GM18951 (cell line): Measurements from ENCODE around the gene PDE11A.

Source experiments
- POLR2A ChIP-seq: IDR thresholded peaks from 4 replicates; pipeline ENCODE4 v1.6.1; 2011; ENCODE audit warnings: mild to moderate bottlenecking; ENCODE audit not compliant: insufficient read length, insufficient read depth; ENCODE audit errors: extremely low read depth
- in situ Hi-C: fragments of 300-500 bp; cut with MboI; formaldehyde crosslinking; loops from one replicate; pipeline ENCODE4 v1.12.0; 2022; ENCODE audit warnings: low sequenced_read_pairs, mixed read lengths, inconsistent platforms; ENCODE audit not compliant: unreplicated experiment

The PDE11A gene

GRCh38 chr2:177742851-177743250, 329.7 kb downstream of the PDE11A start:
- TF ChIP-seq POLR2A: no peak
- in situ Hi-C loops: no loop called here

- in situ Hi-C loops: no loop called here
- no peak for TF ChIP-seq POLR2A
Observed at GRCh38 chr2:177741866-177742265, 330.7 kb downstream of the PDE11A start.

- in situ Hi-C loops: no loop called here
- TF ChIP-seq POLR2A: no peak
Observed at GRCh38 chr2:177740700-177741099, 331.9 kb downstream of the PDE11A start.

GRCh38 chr2:177738461-177739235, 333.9 kb downstream of the PDE11A start:
- TF ChIP-seq POLR2A: no peak
- in situ Hi-C loops: no loop called here

- no peak for TF ChIP-seq POLR2A
- in situ Hi-C loops: no loop called here
Observed at GRCh38 chr2:177735318-177735803, 337.2 kb downstream of the PDE11A start.

GRCh38 chr2:177733322-177733855, 339.2 kb downstream of the PDE11A start:
- in situ Hi-C loops: no loop called here
- no peak for TF ChIP-seq POLR2A

- in situ Hi-C loops: no loop called here
- no peak for TF ChIP-seq POLR2A
Observed at GRCh38 chr2:177731384-177731783, 341.2 kb downstream of the PDE11A start.

GRCh38 chr2:177730792-177731191, 341.8 kb downstream of the PDE11A start:
- in situ Hi-C loops: no loop called here
- no peak for TF ChIP-seq POLR2A

- no peak for TF ChIP-seq POLR2A
- in situ Hi-C loops: no loop called here
Observed at GRCh38 chr2:177730363-177730762, 342.2 kb downstream of the PDE11A start.

GRCh38 chr2:177728920-177729319, 343.7 kb downstream of the PDE11A start:
- TF ChIP-seq POLR2A: no peak
- in situ Hi-C loops: loop anchor here (10.0 kb wide), 1 partner anchor 394 kb away; no protein-coding TSS in a partner anchor

GRCh38 chr2:177728399-177728765, 344.2 kb downstream of the PDE11A start:
- in situ Hi-C loops: loop anchor here (10.0 kb wide), 1 partner anchor 394 kb away; no protein-coding TSS in a partner anchor
- TF ChIP-seq POLR2A: no peak

GRCh38 chr2:177727577-177728398, 344.8 kb downstream of the PDE11A start:
- in situ Hi-C loops: loop anchor here (10.0 kb wide), 1 partner anchor 393 kb away; no protein-coding TSS in a partner anchor
- no peak for TF ChIP-seq POLR2A

GRCh38 chr2:177726931-177727348, 345.6 kb downstream of the PDE11A start:
- TF ChIP-seq POLR2A: no peak
- in situ Hi-C loops: loop anchor here (10.0 kb wide), 1 partner anchor 392 kb away; no protein-coding TSS in a partner anchor
